Endothelial cell of umbilical vein (primary cell): Measurements from ENCODE around the gene TTLL7. TPM values are rescaled to one million over a fixed set of nuclear protein-coding genes. Genes with fewer than 3 reads are reported as not detected.

Experiments used
- BruUV-seq: library from RNA; stranded (reverse); fragments of 400-500 nt; replicated peaks from 2 replicates; lab custom pipeline; 2021; lab: Mats Ljungman, UMichigan
- CTCF ChIA-PET: fragments of 300-600, 350-600 bp; sonication (Branson Sonifier 250); formaldehyde crosslinking; loops from one replicate; lab custom pipeline; 2021; ENCODE audit warnings: antibody characterized with exemption, inconsistent platforms; lab: Charles Lee
- POLR2A ChIA-PET: fragments of 300-600, 350-600 bp; sonication (Branson Sonifier 250); formaldehyde crosslinking; loops from one replicate; lab custom pipeline; 2021; ENCODE audit warnings: antibody characterized with exemption, inconsistent platforms; lab: Charles Lee
- DNase-seq: peaks from one replicate; pipeline ENCODE4 v3.0.0-alpha.2; 2011; ENCODE audit warnings: low read depth, low spot score
- FAIRE-seq: peaks from 2 replicates; lab custom pipeline; 2011; peaks lifted over from hg19 to GRCh38; lab: Jason Lieb, UNC
- H2AFZ ChIP-seq: 2 replicates; pipeline ENCODE4 v1.6.0; 2012; ENCODE audit warnings: low read depth, low read length, control low read depth, inconsistent platforms
- H3K27ac ChIP-seq: 2 replicates; pipeline ENCODE4 v1.5.1; 2011; ENCODE audit warnings: low read depth, mild to moderate bottlenecking, control low read depth, low read length, moderate library complexity; ENCODE audit not compliant: insufficient read depth
- H3K27me3 ChIP-seq, 2 experiments: 2 replicates each; pipeline versions ENCODE4 v1.6.0 to v1.6.1; 2011; ENCODE audit warnings: low read length in 2 of 2, mixed read lengths in 1 of 2; ENCODE audit not compliant: control insufficient read depth in 2 of 2, insufficient read depth in 2 of 2
- H3K36me3 ChIP-seq, 2 experiments: 2 replicates in 1 of 2; 3 replicates in 1 of 2; pipeline ENCODE4 v1.5.1; 2011; ENCODE audit warnings: low read length in 2 of 2, mild to moderate bottlenecking in 1 of 2, moderate library complexity in 1 of 2; ENCODE audit not compliant: control insufficient read depth in 2 of 2, insufficient read depth in 2 of 2; ENCODE audit errors: extremely low read depth in 1 of 2
- H3K4me1 ChIP-seq: 3 replicates; pipeline ENCODE4 v1.5.1; 2011; ENCODE audit warnings: mild to moderate bottlenecking, low read length; ENCODE audit not compliant: control insufficient read depth, insufficient read depth; ENCODE audit errors: extremely low read depth
- H3K4me2 ChIP-seq: 2 replicates; pipeline ENCODE4 v1.6.1; 2011; ENCODE audit warnings: low read length, control low read depth, mixed read lengths; ENCODE audit not compliant: insufficient read depth
- H3K4me3 ChIP-seq, 3 experiments: fragments of 200-600 bp in 1 of 3; sonication (generic), shearing (Covaris generic) in 1 of 3; replicated peaks in 1 of 3; 2 replicates each; pipeline ENCODE4 v1.5.1; 2011 to 2016; ENCODE audit warnings: control low read depth in 3 of 3, low read length in 3 of 3, mild to moderate bottlenecking in 2 of 3, inconsistent platforms in 1 of 3, low read depth in 1 of 3, moderate library complexity in 1 of 3; ENCODE audit not compliant: insufficient read depth in 1 of 3
- H3K79me2 ChIP-seq: 2 replicates; pipeline ENCODE4 v1.6.0; 2012; ENCODE audit warnings: low read length, inconsistent platforms; ENCODE audit not compliant: control insufficient read depth, insufficient read depth
- H3K9ac ChIP-seq: replicated peaks from 2 replicates; pipeline ENCODE3; 2011; ENCODE audit warnings: low read length, control low read depth; ENCODE audit not compliant: insufficient read depth; ENCODE audit errors: extremely low read depth
- H3K9me1 ChIP-seq: replicated peaks from 3 replicates; pipeline ENCODE4 v1.6.0; 2011; ENCODE audit warnings: mild to moderate bottlenecking, low read length; ENCODE audit not compliant: control insufficient read depth, insufficient read depth; ENCODE audit errors: extremely low read depth
- H3K9me3 ChIP-seq: replicated peaks from 2 replicates; pipeline ENCODE4 v1.5.1; 2012; ENCODE audit warnings: low read length, inconsistent platforms; ENCODE audit not compliant: control insufficient read depth, insufficient read depth
- H4K20me1 ChIP-seq: replicated peaks from 2 replicates; pipeline ENCODE3; 2011; ENCODE audit warnings: mild to moderate bottlenecking, low read length; ENCODE audit not compliant: control insufficient read depth, insufficient read depth; ENCODE audit errors: extremely low read depth
- CTCF ChIP-seq, 2 donors: IDR thresholded peaks; 1 replicate in 1 of 2; 2 replicates in 1 of 2; pipeline ENCODE4 v1.5.1; 2011; ENCODE audit warnings: low read length in 2 of 2, mild to moderate bottlenecking in 2 of 2, moderate library complexity in 2 of 2, control low read depth in 1 of 2, inconsistent platforms in 1 of 2, low read depth in 1 of 2; ENCODE audit not compliant: insufficient read depth in 1 of 2; ENCODE audit errors: extremely low read depth in 1 of 2
- EZH2 ChIP-seq: IDR thresholded peaks from 2 replicates; pipeline ENCODE4 v1.6.1; 2012; ENCODE audit warnings: borderline replicate concordance, low read depth, mild to moderate bottlenecking, moderate library complexity, low read length, inconsistent platforms; ENCODE audit not compliant: severe bottlenecking
- FOS ChIP-seq: IDR thresholded peaks from 2 replicates; pipeline ENCODE4 v1.6.1; 2011; ENCODE audit warnings: mild to moderate bottlenecking, low read length, moderate library complexity, borderline replicate concordance; ENCODE audit not compliant: insufficient read depth
- JUN ChIP-seq: IDR thresholded peaks from 2 replicates; pipeline ENCODE4 v1.6.1; 2011; ENCODE audit warnings: borderline replicate concordance, low read depth; ENCODE audit not compliant: insufficient read length, insufficient read depth
- MAX ChIP-seq: IDR thresholded peaks from 2 replicates; pipeline ENCODE4 v1.6.1; 2011; ENCODE audit not compliant: insufficient read depth, insufficient read length
- MYC ChIP-seq: IDR thresholded peaks from one replicate; pipeline ENCODE4 v1.6.1; 2011; ENCODE audit warnings: mild to moderate bottlenecking, low read depth, low read length
- POLR2A ChIP-seq: IDR thresholded peaks from 2 replicates; pipeline ENCODE4 v1.6.1; 2012; ENCODE audit warnings: low read depth, mild to moderate bottlenecking, control low read depth, low read length
- dilution Hi-C: fragments of 300-500 bp; cut with MboI; formaldehyde crosslinking; loops from one replicate; pipeline ENCODE4 v1.15.0; 2019; ENCODE audit warnings: low sequenced_read_pairs; ENCODE audit not compliant: extremely low pct_ligation_motif_present
- intact Hi-C: fragments of 100-400 bp; cut with micrococcal nuclease; formaldehyde crosslinking; loops from one replicate; pipeline ENCODE4 v1.10.0; 2022
- polyA plus RNA-seq, 4 experiments: library from polyadenylated mRNA; depleted of rRNA in 3 of 4; stranded (reverse) in 3 of 4; unstranded in 1 of 4; fragments of >200 nt; gene quantifications; 2 replicates each; pipeline versions ENCODE4 v1.2.1 to v1.2.3, GENCODE V29; 2011 to 2012; ENCODE audit warnings: missing spikeins in 1 of 4
- total RNA-seq: library from RNA; stranded (reverse); gene quantifications from 2 replicates; pipeline ENCODE4 v1.2.3, GENCODE V29; 2021

Gene TTLL7
- total and polyA plus RNA-seq, 2 donors (not counting 3 experiments of a cell fraction or from before 2014, with no cell fraction given) = 2.1 to 11.7 TPM

GRCh38 chr1:83994111-83994510 lies 4.8 kb downstream of the TTLL7 start:
- BruUV-seq = no TSS peak
- Histone ChIP-seq H3K4me1 (peaks cover 3% of the 10 kb centered on the region), H3K79me2 (no peaks in the 10 kb centered on the region), H3K9me3 (no peaks in the 10 kb centered on the region), H2AFZ (no peak overlapping the region), H3K4me3 (no peak overlapping the region), H3K27me3 (peaks cover 4 to 5% of the 10 kb centered on the region in 2 experiments), H3K27ac (no peak overlapping the region), H3K9ac (no peak overlapping the region), H3K9me1 (no peaks in the 10 kb centered on the region), H3K36me3 (no peaks in the 10 kb centered on the region), H3K4me2 (no peak overlapping the region), H4K20me1 (no peaks in the 10 kb centered on the region)
- DNase-seq = no peak
- dilution Hi-C loops (no loop called here), intact Hi-C loops (loop anchor here (10.0 kb wide), 1 partner anchor 441 kb away; no protein-coding TSS in a partner anchor)
- POLR2A ChIA-PET = no interaction called here
- no peak for TF ChIP-seq MAX
- no peak for TF ChIP-seq CTCF (IDR thresholded peaks at IDR 0.05; ENCODE audit: extremely low read depth in 1 of 2, insufficient read depth in 1 of 2, low read depth in 1 of 2, low read length in 2 of 2)
- TF ChIP-seq FOS = no peak
- no peak for TF ChIP-seq JUN
- TF ChIP-seq MYC = no peak
- TF ChIP-seq EZH2 = no peak
- no peak for TF ChIP-seq POLR2A
- CTCF ChIA-PET = no interaction called here
- FAIRE-seq = no peak
